Measurements from ENCODE around the gene STRC.
"Not testable (repeated sequence)": the region's sequence is repeated elsewhere in the genome, so short reads cannot be mapped to it uniquely, and the experiment has no call there.

DNA sequence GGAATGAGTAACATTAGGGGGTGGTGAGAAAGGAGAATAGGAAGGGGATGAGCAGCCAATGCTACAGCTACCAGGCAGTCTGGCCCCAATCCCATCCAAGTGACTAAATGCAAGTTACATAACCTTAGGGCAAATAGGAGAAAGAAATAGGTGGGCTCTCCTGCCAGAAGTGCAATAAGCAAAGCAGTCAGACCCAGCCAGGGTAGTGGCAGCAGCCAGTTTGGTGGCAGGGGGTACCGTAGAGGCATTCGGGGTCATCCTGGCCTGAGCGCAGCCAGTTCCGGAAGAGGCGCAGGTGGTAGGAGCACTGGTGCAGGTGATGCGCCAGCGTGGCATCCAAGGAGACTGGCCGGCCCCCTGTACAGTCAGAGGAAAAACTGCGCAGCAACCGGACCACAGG, 41.1 kb upstream of the STRC start:
- TF ChIP-seq, protein P1, sequence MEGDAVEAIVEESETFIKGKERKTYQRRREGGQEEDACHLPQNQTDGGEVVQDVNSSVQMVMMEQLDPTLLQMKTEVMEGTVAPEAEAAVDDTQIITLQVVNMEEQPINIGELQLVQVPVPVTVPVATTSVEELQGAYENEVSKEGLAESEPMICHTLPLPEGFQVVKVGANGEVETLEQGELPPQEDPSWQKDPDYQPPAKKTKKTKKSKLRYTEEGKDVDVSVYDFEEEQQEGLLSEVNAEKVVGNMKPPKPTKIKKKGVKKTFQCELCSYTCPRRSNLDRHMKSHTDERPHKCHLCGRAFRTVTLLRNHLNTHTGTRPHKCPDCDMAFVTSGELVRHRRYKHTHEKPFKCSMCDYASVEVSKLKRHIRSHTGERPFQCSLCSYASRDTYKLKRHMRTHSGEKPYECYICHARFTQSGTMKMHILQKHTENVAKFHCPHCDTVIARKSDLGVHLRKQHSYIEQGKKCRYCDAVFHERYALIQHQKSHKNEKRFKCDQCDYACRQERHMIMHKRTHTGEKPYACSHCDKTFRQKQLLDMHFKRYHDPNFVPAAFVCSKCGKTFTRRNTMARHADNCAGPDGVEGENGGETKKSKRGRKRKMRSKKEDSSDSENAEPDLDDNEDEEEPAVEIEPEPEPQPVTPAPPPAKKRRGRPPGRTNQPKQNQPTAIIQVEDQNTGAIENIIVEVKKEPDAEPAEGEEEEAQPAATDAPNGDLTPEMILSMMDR (IDR thresholded peaks at IDR 0.05) = not testable (repeated sequence)
- not testable (repeated sequence) for TF ChIP-seq EP300, POLR2A (IDR thresholded peaks at IDR 0.05)
